ENCODE results near the gene SEMA3D. TPM values are rescaled to one million over a fixed set of nuclear protein-coding genes. Genes with fewer than 3 reads are reported as not detected.

The SEMA3D gene
- polyA plus RNA-seq, 4 donors = 34.4 to 68.9 (median 51.3) TPM

DNA sequence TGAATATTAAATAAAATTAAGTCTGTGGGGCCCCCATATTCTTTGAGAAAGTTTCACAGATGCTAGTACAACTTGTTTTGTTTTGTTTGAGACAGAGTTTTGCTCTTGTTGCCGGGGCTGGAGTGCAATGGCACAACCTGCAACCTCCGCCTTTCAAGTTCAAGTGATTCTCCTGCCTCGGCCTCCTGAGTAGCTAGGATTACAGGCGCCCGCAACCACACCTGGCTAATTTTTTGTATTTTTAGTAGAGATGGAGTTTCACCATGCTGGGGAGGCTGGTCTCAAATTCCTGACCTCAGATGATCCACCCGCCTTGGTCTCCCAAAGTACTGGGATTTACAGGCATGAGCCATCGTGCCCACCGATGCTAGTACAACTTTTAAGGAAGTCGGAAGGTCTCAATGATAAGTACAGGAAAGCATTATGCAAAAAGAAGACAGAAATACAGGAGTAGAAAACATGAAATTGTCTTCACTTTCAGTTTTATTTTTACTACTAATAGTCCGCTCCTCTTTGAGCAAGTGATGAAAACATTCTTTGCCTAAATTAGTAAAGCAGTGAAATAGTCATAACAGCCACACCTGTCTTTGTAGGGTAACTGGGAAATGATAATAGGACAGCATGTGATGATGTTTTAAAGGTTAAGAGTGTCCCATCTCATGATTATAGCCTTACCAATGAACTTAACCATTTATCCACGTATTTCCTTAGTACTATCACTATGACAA, 147.5 kb downstream of the SEMA3D start:
- no peak for DNase-seq (ENCODE audit: low read depth in 4 of 4, low spot score in 3 of 4)

DNA sequence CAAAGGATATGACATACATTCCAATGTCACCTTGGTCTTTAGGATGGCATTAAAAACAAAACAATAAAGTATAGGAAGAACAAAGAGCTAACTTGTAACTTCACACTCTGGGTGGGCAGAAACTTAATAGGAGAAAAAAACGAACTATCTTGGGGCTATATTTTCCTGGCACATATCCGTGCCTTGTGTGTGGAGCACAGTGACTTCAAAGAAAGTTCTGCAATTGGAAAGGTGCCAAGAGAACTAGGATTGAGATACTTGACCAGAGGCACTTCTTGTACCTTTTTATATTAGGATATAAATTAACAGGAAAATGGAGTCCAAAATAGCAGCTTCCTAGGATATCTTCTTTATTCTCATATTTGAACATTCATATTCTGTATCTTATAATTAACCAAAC, 148.4 kb downstream of the SEMA3D start:
- no peak for DNase-seq (ENCODE audit: low read depth in 4 of 4, low spot score in 3 of 4)

DNA sequence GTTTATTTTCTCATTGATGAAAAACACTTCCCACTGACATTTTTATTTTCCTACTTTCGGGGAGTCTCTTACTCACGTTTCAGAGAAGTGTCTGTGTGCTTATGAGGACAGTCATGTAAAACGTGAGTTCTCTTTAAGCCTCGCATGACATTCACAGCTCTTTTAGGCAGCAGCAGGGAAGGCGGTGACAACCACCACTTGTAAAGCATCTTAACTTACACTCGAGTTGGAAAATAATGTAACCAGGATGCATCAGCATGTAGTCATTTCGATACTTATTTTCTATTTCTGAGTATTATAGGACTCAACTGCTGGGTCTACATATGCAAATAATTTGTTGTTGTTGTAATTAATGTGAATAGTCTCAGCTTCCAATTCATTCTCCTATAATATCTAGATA, 153.6 kb downstream of the SEMA3D start:
- DNase-seq (ENCODE audit: low read depth in 4 of 4, low spot score in 3 of 4) = no peak

DNA sequence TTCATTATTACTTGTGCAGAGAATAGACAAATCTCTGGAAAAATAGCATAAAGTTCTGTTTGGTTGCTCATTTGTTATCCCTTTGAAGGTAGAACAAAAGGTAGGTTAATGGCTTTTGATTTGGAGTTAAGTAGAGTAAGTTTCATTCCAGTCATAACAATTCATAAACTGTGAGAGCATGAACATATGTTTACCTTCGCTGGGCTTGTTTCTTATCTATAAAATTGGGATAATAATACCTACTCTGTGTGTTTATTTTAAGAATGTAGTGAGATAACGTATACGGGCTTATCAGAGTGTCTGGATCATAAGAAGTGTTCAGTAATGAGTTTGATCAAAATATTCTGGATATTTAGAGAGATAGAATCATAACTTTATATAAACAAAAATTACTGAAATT, 155.4 kb downstream of the SEMA3D start:
- DNase-seq (ENCODE audit: low read depth in 4 of 4, low spot score in 3 of 4) = no peak

DNA sequence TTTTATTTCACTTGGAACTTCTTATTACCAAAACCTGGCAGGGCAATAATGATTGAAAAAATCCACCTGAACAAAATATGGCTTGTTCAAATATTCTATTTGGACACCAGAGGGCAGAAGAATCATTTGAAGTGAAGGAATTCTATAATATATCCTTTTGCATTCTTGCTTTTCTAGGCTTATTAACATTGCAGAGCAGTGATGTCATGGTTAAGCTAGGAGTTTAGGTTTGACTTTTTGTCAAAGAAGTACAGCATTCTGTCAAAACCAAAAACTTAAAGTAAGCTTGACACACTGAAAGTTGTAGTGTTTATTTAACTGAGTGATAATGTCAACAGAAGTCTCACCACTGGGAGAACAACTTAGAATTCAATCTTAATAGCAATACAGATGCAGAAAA, 156.0 kb downstream of the SEMA3D start:
- DNase-seq (ENCODE audit: low read depth in 4 of 4, low spot score in 3 of 4) = peak in 2 of 4 donors; percentile 20 to 30

- no peak for DNase-seq (ENCODE audit: low read depth in 4 of 4, low spot score in 3 of 4)
Observed at GRCh38 chr7:85025312-85025756, 161.5 kb downstream of the SEMA3D start.

GRCh38 chr7:85023916-85024315, 162.9 kb downstream of the SEMA3D start:
- DNase-seq (ENCODE audit: low read depth in 4 of 4, low spot score in 3 of 4) = no peak

DNA sequence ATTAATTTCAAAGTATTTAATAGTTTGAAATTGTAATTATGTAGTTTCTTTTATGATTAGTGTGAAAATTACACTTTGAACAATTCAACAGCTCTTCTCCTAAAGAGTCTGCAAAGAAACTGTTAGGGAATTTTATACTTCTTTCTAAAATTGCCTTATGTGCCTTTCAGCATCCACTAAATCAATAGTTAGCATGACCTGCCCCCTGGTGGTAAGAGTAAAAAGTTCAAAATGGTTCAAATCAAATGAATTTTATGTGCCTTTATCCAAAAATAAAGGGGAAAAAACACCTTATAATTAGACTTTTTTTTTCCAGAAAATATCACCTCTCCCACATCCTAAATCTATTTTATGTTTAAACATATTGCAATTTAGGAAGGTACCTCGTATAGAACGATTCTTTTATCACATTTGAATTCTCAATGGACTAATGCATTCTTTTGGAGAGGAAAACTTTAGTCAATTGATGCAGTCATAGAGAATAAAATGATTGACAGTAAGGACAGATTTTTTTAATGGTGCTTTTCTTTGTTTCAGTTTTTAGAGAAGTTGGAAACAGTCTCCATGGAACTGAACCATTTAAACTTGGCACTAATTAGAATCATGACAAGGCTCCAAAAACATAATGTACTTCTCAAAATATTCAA, 163.7 kb downstream of the SEMA3D start:
- peak in 2 of 4 donors; percentile 27 to 34 for DNase-seq (ENCODE audit: low read depth in 4 of 4, low spot score in 3 of 4)

GRCh38 chr7:85022064-85022697, 164.7 kb downstream of the SEMA3D start:
- DNase-seq (ENCODE audit: low read depth in 4 of 4, low spot score in 3 of 4) = no peak

DNA sequence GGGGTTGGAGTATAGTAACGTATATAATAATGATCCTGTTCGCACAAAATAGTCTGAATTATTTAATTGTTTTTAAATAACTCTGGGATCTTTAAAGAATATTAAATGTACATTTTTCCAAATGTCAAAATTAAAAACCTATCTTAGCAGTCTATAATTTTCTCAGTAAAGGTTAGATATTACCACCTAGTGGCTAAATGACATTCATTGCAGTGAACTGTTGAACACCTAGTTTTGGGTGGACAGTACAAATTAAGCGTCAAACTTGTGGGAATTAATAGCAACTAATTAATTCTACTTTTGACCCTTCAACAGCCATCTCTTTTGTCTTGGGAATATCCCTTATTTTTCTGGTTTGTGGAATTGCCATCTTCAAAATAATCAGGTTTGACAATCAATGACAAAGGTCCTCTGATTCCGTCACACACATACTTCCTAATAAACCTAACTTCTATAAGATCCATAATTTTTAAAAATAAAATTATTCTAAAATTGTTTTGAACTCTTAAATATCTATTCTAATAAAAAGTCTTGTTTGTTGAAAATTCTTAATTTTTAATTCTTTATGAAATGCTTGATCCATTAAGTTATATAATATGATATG, 165.7 kb downstream of the SEMA3D start:
- DNase-seq (ENCODE audit: low read depth in 4 of 4, low spot score in 3 of 4) = no peak

DNA sequence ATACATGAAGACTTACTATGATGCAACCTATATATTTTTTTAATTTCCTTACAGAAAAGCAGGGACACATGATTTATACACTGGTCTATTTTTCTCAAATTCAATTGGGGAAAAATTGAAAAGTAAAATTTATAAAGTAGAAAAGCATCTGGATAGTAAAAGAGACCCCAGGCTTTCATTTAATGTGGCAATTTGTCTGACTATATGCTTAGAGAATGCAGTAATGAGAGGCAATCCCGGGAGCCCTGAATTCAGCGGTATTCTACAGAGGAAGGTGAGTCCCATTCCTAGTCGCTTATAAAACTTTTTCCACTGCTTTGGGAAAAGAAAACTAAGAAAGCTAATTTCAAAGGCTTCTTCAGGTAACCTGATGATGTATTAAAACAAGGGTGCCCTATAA, 167.1 kb downstream of the SEMA3D start:
- no peak for DNase-seq (ENCODE audit: low read depth in 4 of 4, low spot score in 3 of 4)

- no peak for DNase-seq (ENCODE audit: low read depth in 4 of 4, low spot score in 3 of 4)
Observed at GRCh38 chr7:85019176-85019575, 167.7 kb downstream of the SEMA3D start.

DNA sequence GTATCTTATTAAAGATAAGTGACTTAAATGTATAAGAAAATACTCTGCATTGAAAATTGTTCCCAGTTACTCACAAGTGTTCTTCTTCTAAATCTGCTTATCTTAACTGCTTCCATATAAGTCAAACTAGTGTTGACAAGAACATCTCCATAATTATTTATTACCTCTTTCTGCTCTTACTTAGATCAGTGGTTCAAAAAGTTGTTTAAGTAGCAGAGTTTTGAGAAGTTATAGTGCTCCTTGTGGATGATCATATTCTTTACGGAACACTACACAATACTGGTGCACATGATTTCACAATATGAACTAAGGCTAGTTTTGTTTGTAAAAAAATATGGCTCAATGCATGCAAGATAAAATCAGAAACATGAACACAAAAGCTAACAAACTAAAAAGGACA, 168.4 kb downstream of the SEMA3D start:
- no peak for DNase-seq (ENCODE audit: low read depth in 4 of 4, low spot score in 3 of 4)

- no peak for DNase-seq (ENCODE audit: low read depth in 4 of 4, low spot score in 3 of 4)
Observed at GRCh38 chr7:85016286-85016685, 170.6 kb downstream of the SEMA3D start.

- no peak for DNase-seq (ENCODE audit: low read depth in 4 of 4, low spot score in 3 of 4)
Observed at GRCh38 chr7:85014936-85015660, 171.8 kb downstream of the SEMA3D start.

DNA sequence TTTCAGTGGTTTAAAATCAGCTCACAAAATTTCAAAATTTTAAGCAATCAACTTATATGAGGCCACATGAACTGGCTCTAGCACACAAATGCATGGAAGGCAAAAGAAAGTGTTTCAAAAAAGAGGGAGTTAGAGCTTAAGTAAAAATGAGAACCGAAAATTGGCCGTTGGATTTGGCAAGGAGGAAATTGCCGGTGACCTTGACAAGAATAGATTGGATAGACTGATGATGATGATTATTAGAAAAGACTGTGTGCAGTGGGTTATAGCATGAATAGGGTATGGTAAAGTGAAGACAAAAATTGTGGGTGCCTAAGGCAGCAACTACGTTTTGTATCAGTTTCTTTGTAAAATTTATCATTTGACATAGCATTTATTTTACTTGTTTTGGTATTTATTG, 175.7 kb downstream of the SEMA3D start:
- no peak for DNase-seq (ENCODE audit: low read depth in 4 of 4, low spot score in 3 of 4)

DNA sequence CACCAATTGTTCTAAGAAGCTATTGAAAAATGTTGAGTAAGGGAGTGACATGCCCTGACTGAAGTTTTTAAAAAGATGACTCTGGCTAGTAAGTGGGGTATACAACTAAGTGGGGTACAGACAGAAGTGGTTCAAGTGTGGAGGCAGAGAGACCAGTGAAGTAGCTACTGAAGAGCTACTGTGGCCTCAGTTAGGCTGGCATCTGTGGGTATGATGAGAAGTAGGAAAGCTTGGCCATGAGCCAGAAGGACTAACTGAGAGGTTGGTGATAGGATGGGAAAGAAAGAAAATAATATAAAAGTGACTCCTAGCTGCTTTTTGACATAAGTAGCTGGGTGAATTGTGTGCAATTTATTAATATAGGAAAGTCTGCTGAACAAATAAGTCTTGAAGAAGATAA, 176.6 kb downstream of the SEMA3D start:
- no peak for DNase-seq (ENCODE audit: low read depth in 4 of 4, low spot score in 3 of 4)

- DNase-seq (ENCODE audit: low read depth in 4 of 4, low spot score in 3 of 4) = no peak
Observed at GRCh38 chr7:85006754-85007153, 180.1 kb downstream of the SEMA3D start.

- no peak for DNase-seq (ENCODE audit: low read depth in 4 of 4, low spot score in 3 of 4)
Observed at GRCh38 chr7:85004402-85004801, 182.5 kb downstream of the SEMA3D start.

GRCh38 chr7:85001495-85002345, 185.1 kb downstream of the SEMA3D start:
- no peak for DNase-seq (ENCODE audit: low read depth in 4 of 4, low spot score in 3 of 4)

Data from left renal pelvis (tissue), 4 donors.